CD14-positive monocyte (primary cell): ENCODE measurements around the gene NCKAP1. TPM values are rescaled to one million over a fixed set of nuclear protein-coding genes. Genes with fewer than 3 reads are reported as not detected.

Source experiments
- DNase-seq, 3 donors: peaks; one replicate each; pipeline ENCODE4 v3.0.0-alpha.2; 2011 to 2022
- H2AFZ ChIP-seq: 2 replicates; pipeline ENCODE4 v1.6.0; 2012; ENCODE audit warnings: mild to moderate bottlenecking, low read depth, low read length, inconsistent platforms; ENCODE audit not compliant: insufficient read depth, poor library complexity, severe bottlenecking
- H3K27ac ChIP-seq, 2 donors: 1 replicate in 1 of 2; 2 replicates in 1 of 2; pipeline ENCODE4 v1.5.1; 2012 to 2013; ENCODE audit warnings: low read length in 2 of 2, control low read depth in 1 of 2, inconsistent platforms in 1 of 2, low read depth in 1 of 2, mild to moderate bottlenecking in 1 of 2
- H3K27me3 ChIP-seq, 2 donors: one replicate each; pipeline versions ENCODE4 v1.6.0 to v1.6.1; 2011 to 2013; ENCODE audit warnings: low read length in 2 of 2; ENCODE audit not compliant: control insufficient read depth in 2 of 2, insufficient read depth in 2 of 2
- H3K36me3 ChIP-seq, 2 donors: replicated peaks in 1 of 2; 1 replicate in 1 of 2; 2 replicates in 1 of 2; pipeline versions ENCODE4 v1.5.1 to v1.6.1; 2012 to 2013; ENCODE audit warnings: low read length in 2 of 2, control low read depth in 1 of 2, inconsistent platforms in 1 of 2, mild to moderate bottlenecking in 1 of 2; ENCODE audit not compliant: insufficient read depth in 2 of 2, control insufficient read depth in 1 of 2
- H3K4me1 ChIP-seq, 2 donors: 1 replicate in 1 of 2; 2 replicates in 1 of 2; pipeline versions ENCODE4 v1.5.1 to v1.6.1; 2012 to 2013; ENCODE audit warnings: low read length in 2 of 2, control low read depth in 1 of 2, inconsistent platforms in 1 of 2, mild to moderate bottlenecking in 1 of 2, moderate library complexity in 1 of 2; ENCODE audit not compliant: insufficient read depth in 2 of 2, control insufficient read depth in 1 of 2
- H3K4me2 ChIP-seq: replicated peaks from 2 replicates; pipeline ENCODE3; 2012; ENCODE audit warnings: low read length, moderate library complexity, mild to moderate bottlenecking; ENCODE audit not compliant: poor library complexity, severe bottlenecking; ENCODE audit errors: extremely low read depth
- H3K4me3 ChIP-seq, 3 experiments: fragments of 200-600 bp in 1 of 3; sonication (generic) in 1 of 3; replicated peaks in 1 of 3; 1 replicate in 2 of 3; 2 replicates in 1 of 3; pipeline ENCODE4 v1.5.1; 2011 to 2013; ENCODE audit warnings: low read length in 3 of 3, mild to moderate bottlenecking in 3 of 3, control low read depth in 2 of 3, low read depth in 2 of 3, inconsistent platforms in 1 of 3, moderate library complexity in 1 of 3
- H3K79me2 ChIP-seq: 2 replicates; pipeline ENCODE4 v1.6.0; 2012; ENCODE audit warnings: mild to moderate bottlenecking, control low read depth, inconsistent platforms, low read length, moderate library complexity; ENCODE audit not compliant: insufficient read depth
- H3K9ac ChIP-seq: 2 replicates; pipeline ENCODE4 v1.6.0; 2017; ENCODE audit warnings: low read length, mild to moderate bottlenecking; ENCODE audit not compliant: insufficient read depth, poor library complexity, severe bottlenecking
- H3K9me3 ChIP-seq, 2 donors: replicated peaks in 1 of 2; 1 replicate in 1 of 2; 2 replicates in 1 of 2; pipeline versions ENCODE4 v1.5.1 to v1.6.1; 2012 to 2013; ENCODE audit warnings: low read length in 2 of 2, control low read depth in 1 of 2; ENCODE audit not compliant: control insufficient read depth in 1 of 2, insufficient read depth in 1 of 2
- H4K20me1 ChIP-seq: 2 replicates; pipeline ENCODE4 v1.6.0; 2012; ENCODE audit warnings: mild to moderate bottlenecking, low read length, control low read depth, moderate library complexity; ENCODE audit not compliant: insufficient read depth
- H3K27ac Mint-ChIP-seq, 7 donors: one replicate each; pipeline ENCODE4 v1.8.0; 2020; ENCODE audit warnings: mild to moderate bottlenecking in 7 of 7, mixed read lengths in 7 of 7, moderate library complexity in 6 of 7, inconsistent platforms in 2 of 7
- H3K27me3 Mint-ChIP-seq, 3 donors: one replicate each; pipeline ENCODE4 v1.8.0; 2021 to 2022; ENCODE audit warnings: low read depth in 3 of 3, mild to moderate bottlenecking in 3 of 3, mixed read lengths in 3 of 3, moderate library complexity in 3 of 3, inconsistent platforms in 1 of 3
- H3K36me3 Mint-ChIP-seq, 2 donors: one replicate each; pipeline ENCODE4 v1.8.0; 2020; ENCODE audit warnings: mixed read lengths in 2 of 2, inconsistent platforms in 1 of 2, mild to moderate bottlenecking in 1 of 2
- H3K4me1 Mint-ChIP-seq: one replicate; pipeline ENCODE4 v1.8.0; 2020; ENCODE audit warnings: mild to moderate bottlenecking, mixed read lengths
- H3K4me3 Mint-ChIP-seq, 2 donors: one replicate each; pipeline ENCODE4 v1.8.0; 2020; ENCODE audit warnings: mild to moderate bottlenecking in 2 of 2, mixed read lengths in 2 of 2, moderate library complexity in 1 of 2
- H3K9me3 Mint-ChIP-seq, 7 donors: one replicate each; pipeline ENCODE4 v1.8.0; 2020 to 2022; ENCODE audit warnings: mixed read lengths in 7 of 7, mild to moderate bottlenecking in 6 of 7, moderate library complexity in 6 of 7, inconsistent platforms in 2 of 7
- WGBS: methylation state at CpG from one replicate; pipeline ENCODE4 v1.1.5; 2013; ENCODE audit warnings: missing lambda C conversion rate; ENCODE audit not compliant: insufficient coverage; 5-methylcytosine and 5-hydroxymethylcytosine counted together
- intact Hi-C, 2 donors: fragments of 100-400 bp; cut with micrococcal nuclease; formaldehyde crosslinking; loops; one replicate each; pipeline versions ENCODE4 v1.15.0 to v1.15.1; 2023
- polyA plus RNA-seq, 3 donors: library from polyadenylated mRNA; depleted of rRNA in 1 of 3; unstranded in 2 of 3; stranded (reverse) in 1 of 3; fragments of 300-500 nt in 2 of 3; fragments of >200 nt in 1 of 3; fragmentation: Illumina TruSeq in 2 of 3; gene quantifications; 1 replicate in 2 of 3; 2 replicates in 1 of 3; pipeline ENCODE4 v1.2.3, GENCODE V29; 2012 to 2021
- TF ChIP-seq, protein P1 (sequence below): fragments of 200-600 bp; IDR thresholded peaks from one replicate; pipeline ENCODE4 v1.8.0; 2022; ENCODE audit warnings: antibody characterized with exemption, mild to moderate bottlenecking

NCKAP1 gene
- polyA plus RNA-seq, 3 donors = 0.01 TPM; not detected in 2

DNA sequence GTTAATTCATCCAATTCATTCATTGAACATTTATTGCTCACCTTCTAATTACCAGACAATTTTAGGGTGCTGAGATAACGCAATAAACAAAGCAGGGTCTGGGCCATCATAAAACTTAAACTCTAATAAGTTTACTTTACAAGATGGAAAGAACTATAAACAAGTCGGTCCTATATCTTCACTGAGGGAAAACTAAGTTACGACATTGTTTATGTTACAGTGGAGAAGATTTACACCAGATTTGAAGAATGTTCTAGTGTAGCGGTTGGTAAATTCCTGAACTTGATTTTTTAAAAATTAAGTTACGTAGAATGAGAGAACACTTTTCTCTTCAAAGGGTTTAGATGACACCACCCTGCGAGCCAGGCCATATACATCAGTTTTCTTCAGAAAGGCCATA lies 151.2 kb downstream of the NCKAP1 start:
- Histone ChIP-seq H3K9me3 (no peaks in the 10 kb centered on the region), H3K36me3 (no peaks in the 10 kb centered on the region), H2AFZ (no peak overlapping the region), H3K4me2 (no peak overlapping the region), H3K79me2 (no peaks in the 10 kb centered on the region), H3K27ac (no peak overlapping the region), H3K27me3 (no peaks in the 10 kb centered on the region), H4K20me1 (no peaks in the 10 kb centered on the region), H3K4me1 (no peaks in the 10 kb centered on the region), H3K4me3 (no peak overlapping the region), H3K9ac (no peak overlapping the region)
- no peaks in the 10 kb centered on the region for H3K36me3 Mint-ChIP-seq
- TF ChIP-seq, protein P1, sequence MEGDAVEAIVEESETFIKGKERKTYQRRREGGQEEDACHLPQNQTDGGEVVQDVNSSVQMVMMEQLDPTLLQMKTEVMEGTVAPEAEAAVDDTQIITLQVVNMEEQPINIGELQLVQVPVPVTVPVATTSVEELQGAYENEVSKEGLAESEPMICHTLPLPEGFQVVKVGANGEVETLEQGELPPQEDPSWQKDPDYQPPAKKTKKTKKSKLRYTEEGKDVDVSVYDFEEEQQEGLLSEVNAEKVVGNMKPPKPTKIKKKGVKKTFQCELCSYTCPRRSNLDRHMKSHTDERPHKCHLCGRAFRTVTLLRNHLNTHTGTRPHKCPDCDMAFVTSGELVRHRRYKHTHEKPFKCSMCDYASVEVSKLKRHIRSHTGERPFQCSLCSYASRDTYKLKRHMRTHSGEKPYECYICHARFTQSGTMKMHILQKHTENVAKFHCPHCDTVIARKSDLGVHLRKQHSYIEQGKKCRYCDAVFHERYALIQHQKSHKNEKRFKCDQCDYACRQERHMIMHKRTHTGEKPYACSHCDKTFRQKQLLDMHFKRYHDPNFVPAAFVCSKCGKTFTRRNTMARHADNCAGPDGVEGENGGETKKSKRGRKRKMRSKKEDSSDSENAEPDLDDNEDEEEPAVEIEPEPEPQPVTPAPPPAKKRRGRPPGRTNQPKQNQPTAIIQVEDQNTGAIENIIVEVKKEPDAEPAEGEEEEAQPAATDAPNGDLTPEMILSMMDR = no peak
- H3K4me1 Mint-ChIP-seq = no peaks in the 10 kb centered on the region
- no peak for DNase-seq
- no peak overlapping the region for H3K4me3 Mint-ChIP-seq
- intact Hi-C loops = no loop called here
- H3K27ac Mint-ChIP-seq = no peak overlapping the region
- WGBS = no CpG with 5 or more reads among the region's 6 CpGs
- H3K9me3 Mint-ChIP-seq = peaks cover 0 to 3% (median 0%) of the 10 kb centered on the region in 7 donors
- peaks cover 1 to 4% (median 1%) of the 10 kb centered on the region in 3 donors for H3K27me3 Mint-ChIP-seq

DNA sequence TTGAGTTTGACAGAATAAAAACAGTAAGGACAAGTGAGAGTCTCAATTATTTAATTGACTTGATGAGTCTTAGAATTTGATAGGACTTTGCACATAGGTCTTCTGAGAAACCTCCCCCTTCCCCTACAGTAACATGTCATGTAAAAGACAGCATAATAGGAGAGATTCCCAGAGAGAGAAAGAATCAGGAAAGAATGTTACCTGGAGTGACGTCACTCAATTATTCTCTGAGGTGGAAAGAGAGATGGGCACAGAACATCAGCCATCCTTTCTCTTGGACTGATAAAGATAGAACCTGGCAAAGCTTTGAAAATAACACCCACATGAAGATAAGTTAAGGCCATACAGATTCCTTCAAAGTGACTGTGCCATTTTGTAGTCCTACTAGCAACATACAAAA lies 152.5 kb downstream of the NCKAP1 start:
- H3K4me1 Mint-ChIP-seq = no peaks in the 10 kb centered on the region
- TF ChIP-seq, protein P1 = no peak
- Histone ChIP-seq H3K4me2 (no peak overlapping the region), H3K4me1 (no peaks in the 10 kb centered on the region), H3K79me2 (no peaks in the 10 kb centered on the region), H3K9ac (no peak overlapping the region), H3K4me3 (no peak overlapping the region), H3K36me3 (no peaks in the 10 kb centered on the region), H4K20me1 (no peaks in the 10 kb centered on the region), H3K9me3 (peaks cover 4% of the 10 kb centered on the region in 2 donors), H2AFZ (no peak overlapping the region), H3K27ac (no peak overlapping the region), H3K27me3 (no peaks in the 10 kb centered on the region)
- H3K9me3 Mint-ChIP-seq = peaks cover 0 to 3% (median 0%) of the 10 kb centered on the region in 7 donors
- H3K27ac Mint-ChIP-seq = no peak overlapping the region
- peaks cover 1 to 4% (median 1%) of the 10 kb centered on the region in 3 donors for H3K27me3 Mint-ChIP-seq
- H3K36me3 Mint-ChIP-seq = no peaks in the 10 kb centered on the region
- WGBS = no CpG with 5 or more reads among the region's 1 CpG
- DNase-seq = no peak
- no peak overlapping the region for H3K4me3 Mint-ChIP-seq
- intact Hi-C loops = no loop called here
